Duodenal mucosa (tissue), 2 donors: ENCODE data around the gene SPAAR.

Source experiments
- H3K27ac ChIP-seq: one replicate; pipeline ENCODE4 v1.7.0; 2013; ENCODE audit warnings: low read depth, low read length
- H3K27me3 ChIP-seq, 2 donors: one replicate each; pipeline ENCODE4 v1.7.0; 2013; ENCODE audit warnings: low read length in 2 of 2, control low read depth in 1 of 2; ENCODE audit not compliant: insufficient read depth in 2 of 2, control insufficient read depth in 1 of 2
- H3K36me3 ChIP-seq, 2 donors: one replicate each; pipeline ENCODE4 v1.7.0; 2013; ENCODE audit warnings: low read length in 2 of 2, control low read depth in 1 of 2; ENCODE audit not compliant: insufficient read depth in 2 of 2, control insufficient read depth in 1 of 2
- H3K4me1 ChIP-seq, 2 donors: one replicate each; pipeline ENCODE4 v1.7.0; 2013; ENCODE audit warnings: low read length in 2 of 2, control low read depth in 1 of 2; ENCODE audit not compliant: insufficient read depth in 2 of 2, control insufficient read depth in 1 of 2
- H3K4me3 ChIP-seq, 2 donors: one replicate each; pipeline ENCODE4 v1.7.0; 2013; ENCODE audit warnings: low read length in 2 of 2, low read depth in 1 of 2
- H3K9ac ChIP-seq, 2 donors: one replicate each; pipeline ENCODE4 v1.7.0; 2013; ENCODE audit warnings: low read length in 2 of 2, low read depth in 1 of 2
- H3K9me3 ChIP-seq, 2 donors: one replicate each; pipeline ENCODE4 v1.7.0; 2013; ENCODE audit warnings: low read length in 2 of 2, control low read depth in 1 of 2; ENCODE audit not compliant: control insufficient read depth in 1 of 2

The SPAAR gene, protein sequence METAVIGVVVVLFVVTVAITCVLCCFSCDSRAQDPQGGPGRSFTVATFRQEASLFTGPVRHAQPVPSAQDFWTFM

DNA sequence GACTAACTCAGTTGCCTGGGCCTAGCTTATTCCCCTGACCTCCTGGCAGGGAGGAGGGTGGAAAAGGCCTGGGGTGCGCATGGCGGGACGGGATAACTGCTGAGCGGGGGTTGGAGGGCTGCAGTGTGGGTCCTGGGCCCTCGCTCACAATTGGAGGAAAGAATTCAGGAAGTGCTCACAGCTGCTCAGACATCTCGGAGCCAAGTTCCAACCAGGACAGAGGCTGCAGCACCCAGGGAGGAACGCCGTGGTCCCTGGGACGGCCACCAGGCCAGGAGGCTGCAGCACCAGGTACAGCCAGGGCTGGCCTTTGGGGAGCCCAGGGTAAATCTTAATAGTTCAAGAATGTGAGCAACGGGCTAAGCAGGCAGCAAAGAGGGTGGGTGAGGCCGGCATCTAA, at the start of gene SPAAR:
Gene SPAAR (plus strand): TSS at position 217 of the 400 bp plus-strand sequence. CDS start 974 bp downstream, outside the sequence.
- Histone ChIP-seq H3K27me3 (no peaks in the 10 kb centered on the region), H3K36me3 (no peaks in the 10 kb centered on the region), H3K4me3 (peak within 1 kb of the TSS in 1 of 2 donors; percentile 0), H3K27ac (peak within 1 kb of the TSS; percentile 88), H3K4me1 (peaks cover 71% of the 10 kb centered on the region in 2 donors), H3K9ac (peak within 1 kb of the TSS; percentile 30 to 33), H3K9me3 (no peaks in the 10 kb centered on the region)

DNA sequence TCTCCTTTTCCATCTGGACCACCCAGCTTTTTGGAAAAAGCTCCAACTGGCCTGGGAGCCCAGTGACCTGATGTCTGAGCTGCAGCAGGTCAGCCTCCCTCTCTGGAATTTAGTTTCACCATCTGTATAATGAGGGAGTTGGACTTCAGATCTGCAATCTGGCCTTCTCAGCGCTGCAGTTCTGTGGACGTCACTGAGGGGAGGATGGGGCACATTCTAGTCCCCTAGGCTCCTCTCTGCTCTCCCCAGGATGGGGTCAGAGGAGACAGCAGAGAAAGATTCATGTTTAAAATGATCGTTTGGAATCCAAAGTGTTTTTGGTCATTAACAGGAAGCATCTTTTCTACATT, 49.3 kb upstream of the SPAAR start:
- no peak overlapping the region for H3K9ac ChIP-seq
- no peaks in the 10 kb centered on the region for H3K4me1 ChIP-seq

DNA sequence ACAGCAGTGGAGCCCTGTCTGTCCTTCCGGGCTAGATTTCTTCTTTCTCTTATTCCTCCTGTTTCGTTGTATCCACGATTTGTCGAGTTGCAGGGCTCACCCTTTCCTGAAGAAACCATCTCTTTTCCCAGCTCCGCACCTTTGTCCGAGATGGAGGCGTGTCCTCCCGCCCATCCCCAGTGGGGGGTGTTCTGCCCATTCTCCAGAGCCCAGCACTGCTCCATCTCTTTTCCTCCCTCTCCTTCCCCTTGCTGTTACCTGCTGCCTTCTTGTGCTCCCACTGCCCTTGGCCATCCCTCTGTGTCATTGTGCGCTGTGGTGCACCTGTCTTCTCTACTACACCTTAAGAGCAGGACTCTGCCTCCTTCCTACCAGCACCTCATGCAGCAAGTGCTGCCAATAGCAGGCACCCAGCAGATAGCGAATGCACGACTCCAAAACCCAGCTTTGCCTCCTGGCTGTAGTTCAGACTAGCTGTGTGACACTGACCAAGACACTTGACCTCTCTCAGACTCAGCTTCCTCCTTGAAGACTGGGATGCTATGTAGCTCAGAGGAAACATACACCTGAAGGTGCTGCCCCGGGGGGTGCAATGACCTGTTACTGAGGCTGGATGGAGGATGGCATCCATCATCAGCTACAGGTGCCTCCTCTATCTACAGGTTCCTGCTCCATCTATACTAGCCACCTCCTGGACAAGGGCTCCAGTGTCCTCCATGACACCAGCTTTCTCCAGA, 48.0 kb upstream of the SPAAR start:
- peaks cover 32 to 34% of the 10 kb centered on the region in 2 donors for H3K27me3 ChIP-seq
- H3K9ac ChIP-seq = no peak overlapping the region
- no peaks in the 10 kb centered on the region for H3K9me3 ChIP-seq
- H3K4me3 ChIP-seq = no peak overlapping the region
- H3K4me1 ChIP-seq = no peaks in the 10 kb centered on the region
- H3K36me3 ChIP-seq = no peaks in the 10 kb centered on the region
- H3K27ac ChIP-seq = no peak overlapping the region

More for the DNA sequence above, 49.3 kb upstream of the SPAAR start:
- no peaks in the 10 kb centered on the region for H3K36me3 ChIP-seq
- no peaks in the 10 kb centered on the region for H3K9me3 ChIP-seq
- H3K4me3 ChIP-seq = no peak overlapping the region
- peaks cover 32 to 34% of the 10 kb centered on the region in 2 donors for H3K27me3 ChIP-seq
- H3K27ac ChIP-seq = no peak overlapping the region

DNA sequence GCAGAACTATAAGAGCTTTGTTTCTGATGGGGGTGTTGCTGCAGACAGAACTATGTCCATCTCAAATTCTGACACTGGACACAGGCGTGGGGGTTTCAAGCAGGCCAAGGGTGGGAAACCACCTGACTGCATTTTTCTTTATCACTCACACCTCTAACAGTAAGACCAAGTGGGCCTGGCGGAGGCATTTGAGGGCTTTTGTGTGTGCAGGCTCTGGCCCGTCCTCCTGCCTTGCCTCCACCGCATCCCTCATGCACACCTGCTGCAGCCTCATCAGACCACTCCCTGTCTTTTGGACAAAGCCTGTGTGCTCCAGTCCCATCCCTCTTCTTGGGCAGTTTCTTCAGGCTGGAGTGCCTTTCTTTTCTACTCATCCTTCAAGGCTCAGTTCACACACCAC, 47.0 kb upstream of the SPAAR start:
- Histone ChIP-seq H3K9ac (no peak overlapping the region), H3K4me3 (no peak overlapping the region), H3K27ac (no peak overlapping the region), H3K9me3 (no peaks in the 10 kb centered on the region), H3K27me3 (peaks cover 32 to 34% of the 10 kb centered on the region in 2 donors), H3K4me1 (no peaks in the 10 kb centered on the region), H3K36me3 (no peaks in the 10 kb centered on the region)

DNA sequence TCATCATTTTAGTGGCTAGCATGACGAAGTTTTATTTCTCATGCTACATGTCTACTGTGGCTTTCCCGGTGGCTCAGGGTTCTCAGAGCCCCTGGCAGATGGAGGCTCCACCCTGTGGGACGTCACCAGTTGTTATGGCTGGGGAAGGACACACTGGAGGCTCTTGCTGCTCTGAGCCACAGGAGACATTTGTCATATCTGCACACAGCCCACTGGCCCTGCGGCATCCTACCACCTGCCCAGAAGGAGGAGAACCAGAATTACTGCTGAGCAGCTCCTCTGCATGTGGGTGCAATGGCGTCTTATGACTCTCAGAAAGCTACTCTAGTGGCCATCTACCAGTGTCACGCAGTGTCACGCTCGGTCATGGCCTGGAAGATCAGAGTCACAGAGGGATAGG, 45.7 kb upstream of the SPAAR start:
- no peaks in the 10 kb centered on the region for H3K4me1 ChIP-seq
- H3K9ac ChIP-seq = no peak overlapping the region
- no peaks in the 10 kb centered on the region for H3K9me3 ChIP-seq
- no peaks in the 10 kb centered on the region for H3K36me3 ChIP-seq
- H3K4me3 ChIP-seq = no peak overlapping the region
- no peak overlapping the region for H3K27ac ChIP-seq
- peaks cover 32 to 34% of the 10 kb centered on the region in 2 donors for H3K27me3 ChIP-seq

DNA sequence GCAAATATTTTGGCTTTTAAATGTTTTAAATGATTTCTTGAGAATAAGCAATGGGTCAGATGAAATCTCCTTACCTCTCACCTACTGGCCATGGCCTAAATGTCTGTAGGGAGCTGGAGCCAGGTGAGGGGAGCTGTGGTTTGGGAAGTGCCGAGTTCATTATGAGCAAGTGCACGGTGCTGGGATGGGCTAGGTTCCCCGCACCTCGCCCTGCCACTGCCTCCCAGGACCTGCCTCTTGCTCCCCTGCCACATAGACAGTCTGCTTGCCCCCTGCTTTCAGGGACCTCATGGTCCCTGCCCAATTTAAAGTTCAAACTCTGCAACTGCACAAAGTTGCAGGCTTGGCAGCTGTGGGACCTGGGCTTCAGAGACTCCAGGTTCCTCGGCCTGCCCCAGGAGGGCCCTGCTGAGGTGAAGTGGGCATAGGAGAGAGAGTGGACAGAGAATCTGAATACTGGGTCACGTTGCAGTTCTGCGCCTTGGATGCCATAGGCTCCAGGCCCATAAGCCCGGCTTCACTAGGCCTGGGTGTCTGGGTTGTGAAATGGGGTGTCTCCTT, 44.5 kb upstream of the SPAAR start:
- H3K4me1 ChIP-seq = no peaks in the 10 kb centered on the region
- H3K27ac ChIP-seq = no peak overlapping the region
- H3K36me3 ChIP-seq = no peaks in the 10 kb centered on the region
- no peak overlapping the region for H3K4me3 ChIP-seq
- peaks cover 27 to 28% of the 10 kb centered on the region in 2 donors for H3K27me3 ChIP-seq
- H3K9me3 ChIP-seq = no peaks in the 10 kb centered on the region
- H3K9ac ChIP-seq = no peak overlapping the region

DNA sequence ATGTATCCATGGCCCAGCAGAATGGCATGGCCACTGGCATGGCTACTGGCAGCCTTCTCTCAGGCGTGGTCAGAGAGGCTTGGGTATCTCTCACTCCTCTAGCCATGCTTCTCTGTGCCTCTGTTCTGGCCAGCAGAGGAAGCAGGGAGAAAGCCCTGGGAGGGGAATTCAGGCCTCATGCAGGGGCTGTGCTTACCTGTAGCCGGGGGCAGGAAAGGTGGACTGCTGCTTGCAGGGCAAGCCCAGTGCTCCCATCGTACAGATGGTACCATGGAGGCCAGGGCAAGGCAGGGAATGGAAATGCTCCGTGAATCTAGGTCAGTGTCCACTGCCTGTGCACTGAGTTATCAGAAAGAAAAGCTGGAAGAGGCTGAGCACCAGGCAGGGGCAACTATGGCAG, 41.8 kb upstream of the SPAAR start:
- Histone ChIP-seq H3K36me3 (no peaks in the 10 kb centered on the region), H3K9ac (no peak overlapping the region), H3K9me3 (no peaks in the 10 kb centered on the region), H3K4me1 (no peaks in the 10 kb centered on the region), H3K27me3 (peaks cover under 1 to 9% of the 10 kb centered on the region in 2 donors), H3K4me3 (no peak overlapping the region), H3K27ac (no peak overlapping the region)

DNA sequence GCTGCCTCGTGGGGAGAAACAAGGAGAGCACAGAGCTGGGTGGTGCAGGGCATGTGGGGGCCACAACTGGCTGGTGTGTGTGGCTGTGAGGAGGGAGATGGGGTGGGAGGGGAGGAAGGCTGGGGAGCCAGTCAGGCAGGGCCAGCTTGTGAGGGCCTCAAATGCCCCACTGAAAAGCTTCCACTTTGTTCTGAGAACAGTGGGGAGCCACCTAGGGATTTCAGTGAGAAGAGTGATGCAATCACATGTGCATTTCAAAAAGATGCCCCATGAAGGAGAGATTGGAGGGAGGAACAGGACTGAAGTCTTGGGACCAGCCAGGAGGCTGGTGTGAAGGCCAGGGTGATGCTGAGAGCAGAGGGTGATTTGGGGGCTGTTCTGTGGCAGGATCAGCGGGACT, 40.4 kb upstream of the SPAAR start:
- Histone ChIP-seq H3K9me3 (no peaks in the 10 kb centered on the region), H3K4me1 (no peaks in the 10 kb centered on the region), H3K9ac (no peak overlapping the region), H3K4me3 (no peak overlapping the region), H3K36me3 (no peaks in the 10 kb centered on the region), H3K27me3 (peaks cover 0 to under 1% of the 10 kb centered on the region in 2 donors), H3K27ac (no peak overlapping the region)

DNA sequence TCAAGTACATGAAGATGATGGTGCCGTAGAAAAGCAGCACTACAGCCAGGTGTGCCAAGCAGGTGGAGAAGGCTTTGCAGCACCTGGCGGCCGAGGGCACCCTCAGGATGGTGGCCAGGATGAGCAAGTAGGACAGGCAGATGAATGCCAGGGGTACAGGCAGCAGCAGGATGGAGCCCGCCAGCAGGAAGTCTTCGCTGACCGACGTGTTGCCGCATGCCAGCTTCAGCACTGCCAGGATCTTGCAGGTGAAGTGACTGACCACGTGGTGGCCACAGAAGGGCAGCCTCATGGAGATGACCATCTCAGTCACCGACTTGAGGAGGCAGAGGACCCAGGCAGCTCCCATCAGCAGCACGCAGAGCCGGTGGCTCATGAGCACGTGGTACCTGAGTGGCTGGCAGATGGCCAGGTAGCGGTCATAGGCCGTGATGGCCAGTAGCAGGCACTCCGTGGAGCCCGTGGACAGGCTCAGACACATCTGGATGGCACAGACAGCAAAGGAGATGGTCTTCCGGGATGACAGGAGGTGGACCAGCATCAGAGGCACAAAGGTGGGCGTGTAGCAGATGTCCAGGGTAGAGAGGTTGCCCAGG, 39.6 kb upstream of the SPAAR start:
- Histone ChIP-seq H3K9me3 (no peaks in the 10 kb centered on the region), H3K4me1 (no peaks in the 10 kb centered on the region), H3K27me3 (no peaks in the 10 kb centered on the region), H3K27ac (no peak overlapping the region), H3K4me3 (no peak overlapping the region), H3K9ac (no peak overlapping the region), H3K36me3 (no peaks in the 10 kb centered on the region)

DNA sequence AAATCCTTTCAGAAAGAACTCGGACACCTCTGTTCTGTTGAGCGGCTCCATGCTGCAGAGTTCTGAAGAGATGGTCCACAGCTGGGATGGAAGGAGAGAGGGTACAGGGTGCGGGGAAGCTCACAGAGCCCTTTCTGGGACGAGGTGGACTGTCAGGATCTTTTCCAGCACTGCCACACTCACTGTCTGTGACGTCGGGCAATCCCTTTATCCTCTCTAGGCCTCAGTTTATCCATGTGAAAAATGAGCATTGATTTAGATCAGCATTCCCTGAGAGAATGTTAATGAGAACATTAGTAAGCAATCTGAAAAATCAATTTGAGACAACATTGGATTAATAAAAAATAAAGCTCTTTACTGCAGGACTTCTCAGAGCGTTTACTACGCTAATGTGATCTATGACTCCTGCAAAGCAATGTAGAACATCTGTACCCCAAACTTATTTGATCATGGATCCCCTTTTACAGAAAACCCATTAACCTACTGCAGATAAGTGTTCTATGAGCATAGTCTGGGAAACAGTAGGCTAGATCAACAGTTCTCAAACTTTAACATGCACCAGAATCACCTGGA, 38.9 kb upstream of the SPAAR start, which contains the start of gene OR13J1:
Gene OR13J1 (minus strand): TSS at position 51 of the 573 bp plus-strand sequence. CDS start 0 bp downstream, at position 51.
- Histone ChIP-seq H3K27me3 (no peaks in the 10 kb centered on the region), H3K9ac (no peak within 1 kb of the TSS), H3K9me3 (no peaks in the 10 kb centered on the region), H3K27ac (no peak within 1 kb of the TSS), H3K4me3 (no peak within 1 kb of the TSS), H3K36me3 (no peaks in the 10 kb centered on the region), H3K4me1 (no peaks in the 10 kb centered on the region)
